HG03045 (cell line): Measurements from ENCODE around the gene C14orf119.
A peak's percentile ranks its signal among the peaks of the same experiment; 100 is the strongest.

Experiments used
- ATAC-seq: cut with Tn5 transposase; IDR thresholded peaks from one replicate; pipeline ENCODE4 v1.9.1; 2021; ENCODE audit warnings: mild to moderate bottlenecking, moderate library complexity; ENCODE audit not compliant: unreplicated experiment

C14orf119 gene

GRCh38 chr14:23060536-23061260 is 34.6 kb upstream of the C14orf119 start:
- no peak for ATAC-seq

DNA sequence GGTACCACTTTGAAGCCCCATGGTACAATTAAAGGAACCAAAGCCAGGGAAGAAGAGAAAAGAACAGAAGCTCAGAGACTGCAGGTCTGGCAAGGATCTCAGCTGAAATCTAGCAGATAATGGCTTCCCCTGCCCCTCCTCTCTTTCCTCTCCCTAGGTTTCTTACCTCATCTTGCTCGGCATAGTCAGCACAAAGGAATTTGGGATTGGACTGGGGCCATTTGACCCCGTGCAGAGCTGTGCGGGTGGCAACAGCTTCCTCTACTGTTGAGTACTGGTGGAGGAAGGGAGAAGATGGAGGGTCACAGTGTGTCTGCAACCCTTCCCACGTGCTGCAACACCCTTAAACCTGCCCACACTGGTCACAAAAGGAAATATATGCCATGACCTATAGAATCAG is 33.3 kb upstream of the C14orf119 start:
- no peak for ATAC-seq

- ATAC-seq = no peak
Measured at GRCh38 chr14:23063601-23064000, 31.7 kb upstream of the C14orf119 start.

DNA sequence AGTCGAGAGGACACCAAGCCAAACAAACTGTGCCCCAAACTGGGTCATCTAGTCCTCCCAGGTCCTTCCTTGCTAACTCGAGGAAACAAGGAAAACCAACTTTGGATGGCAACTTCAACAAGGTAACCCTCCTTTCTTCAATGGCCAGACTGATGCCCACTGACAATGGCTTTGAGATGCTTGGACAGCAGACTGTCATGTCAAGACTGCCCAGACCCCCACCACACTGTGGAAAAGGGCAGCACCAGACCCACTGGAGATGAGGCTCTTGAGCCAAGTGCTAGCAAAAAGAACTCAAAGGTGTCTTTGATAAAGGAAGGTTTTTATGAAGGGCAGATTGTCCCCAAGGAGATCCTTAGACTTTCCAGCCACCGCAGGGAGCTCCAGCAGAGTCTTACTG is 28.9 kb upstream of the C14orf119 start:
- ATAC-seq = no peak

DNA sequence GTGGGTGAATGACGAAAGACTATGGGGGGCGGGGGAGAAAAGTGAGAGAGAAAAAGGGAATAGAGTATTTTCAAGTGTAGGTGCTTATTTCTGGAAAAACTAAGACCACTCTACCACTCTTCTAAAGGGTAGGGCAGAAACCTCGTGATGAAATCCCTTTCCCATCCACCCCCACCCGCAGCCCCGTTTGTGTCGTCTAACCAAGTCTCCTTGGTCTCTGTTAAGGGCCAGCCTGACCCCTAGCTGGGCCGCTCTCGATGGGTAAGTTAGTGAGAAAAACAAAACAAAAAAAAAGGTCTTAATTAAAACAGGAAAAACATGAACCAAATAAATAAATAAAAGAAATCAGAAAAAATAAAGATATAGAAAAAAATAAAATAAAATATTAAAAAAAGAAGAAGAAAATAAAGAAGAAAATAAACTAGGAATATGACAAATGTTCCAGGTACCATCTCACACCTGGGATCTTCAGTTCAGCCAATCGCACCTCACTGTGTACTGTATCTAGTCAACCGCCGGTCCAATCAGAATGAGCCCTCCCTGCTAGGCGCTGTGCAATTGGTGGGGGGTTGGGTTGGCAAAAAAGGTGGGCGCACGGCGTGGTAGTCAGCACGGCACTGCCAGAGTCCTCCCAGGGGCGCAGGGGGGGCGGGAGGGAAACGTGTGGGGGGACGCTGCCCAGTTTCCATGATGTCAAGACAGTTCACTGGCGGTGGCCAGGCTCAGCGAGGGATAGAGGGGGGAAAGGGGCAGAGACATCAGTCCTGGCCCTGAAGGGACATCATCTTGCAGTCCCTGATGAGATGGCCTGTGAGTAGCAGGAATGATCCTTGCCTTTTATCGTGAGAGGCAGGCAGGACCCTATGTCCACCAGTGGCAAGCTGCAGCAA is 28.2 kb upstream of the C14orf119 start:
- no peak for ATAC-seq

DNA sequence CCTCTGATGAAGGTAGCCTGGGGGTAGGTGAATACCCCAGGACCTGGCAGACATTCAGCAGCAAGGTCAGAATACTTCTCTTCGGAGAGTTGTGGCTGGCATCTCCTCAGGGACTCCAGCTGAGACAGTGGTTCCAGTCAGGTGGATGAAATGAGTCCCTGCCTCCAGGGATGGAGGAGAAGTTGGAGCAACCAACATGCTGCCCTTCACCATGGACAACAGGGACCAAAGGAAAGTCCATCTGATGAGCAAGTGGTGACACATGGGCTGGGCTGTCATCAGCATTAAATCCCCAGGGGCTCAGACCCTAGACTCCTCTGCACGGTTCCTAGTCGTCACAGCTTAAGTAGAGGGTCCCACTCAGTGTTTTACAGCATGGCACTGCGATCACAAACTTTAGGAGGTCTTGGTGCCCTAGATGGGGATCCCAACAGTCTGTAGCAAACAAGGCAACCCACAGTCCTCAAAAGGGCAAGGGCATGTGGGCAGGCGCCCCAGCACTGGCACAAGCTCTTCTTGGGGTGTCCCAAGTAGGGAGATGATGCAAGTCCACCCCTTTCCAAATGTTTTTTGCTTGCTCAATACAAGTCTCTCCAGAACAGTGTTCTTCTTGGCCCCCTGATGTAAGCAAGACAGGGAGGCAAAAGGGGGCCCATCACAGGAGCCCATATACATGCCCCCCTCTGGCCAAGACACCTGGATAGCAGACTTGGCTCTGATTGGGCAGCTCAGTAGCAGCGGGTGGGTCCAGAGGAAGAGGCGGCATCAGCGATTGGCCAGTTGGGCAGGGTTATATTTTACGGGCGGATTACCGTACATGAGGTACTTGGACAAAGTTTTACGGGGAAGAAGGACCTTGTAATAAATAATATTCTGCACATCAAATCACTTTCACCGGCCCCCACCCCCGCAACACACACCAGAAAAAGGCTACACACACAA is 27.2 kb upstream of the C14orf119 start:
- no peak for ATAC-seq

- ATAC-seq = peak; percentile 63
Measured at GRCh38 chr14:23068789-23069412, 26.4 kb upstream of the C14orf119 start.

DNA sequence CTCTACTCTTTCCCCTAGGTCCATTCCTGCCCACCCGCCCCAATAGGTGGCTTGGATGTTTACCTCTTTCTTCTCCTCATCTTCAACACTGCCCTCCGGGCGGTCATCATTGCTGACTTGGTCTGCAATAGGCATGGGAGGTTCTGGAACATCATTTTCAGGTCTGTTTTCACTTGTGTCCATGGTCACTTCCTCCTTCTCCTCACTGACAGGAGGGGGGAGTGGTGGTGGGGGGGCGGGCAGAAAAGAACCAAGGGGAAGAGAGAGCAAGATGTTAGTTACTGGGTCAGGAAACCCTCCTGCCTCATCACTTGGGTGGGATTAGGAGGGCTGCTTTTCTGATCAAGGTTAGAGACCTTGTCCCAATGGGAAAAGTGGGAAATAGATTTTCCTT is 25.9 kb upstream of the C14orf119 start:
- ATAC-seq = no peak

- ATAC-seq = no peak
Measured at GRCh38 chr14:23070262-23071129, 24.8 kb upstream of the C14orf119 start.

GRCh38 chr14:23071244-23071920 is 23.9 kb upstream of the C14orf119 start:
- peak; percentile 87 for ATAC-seq

- ATAC-seq = no peak
Measured at GRCh38 chr14:23071921-23072539, 23.3 kb upstream of the C14orf119 start.

GRCh38 chr14:23074906-23075305 is 20.4 kb upstream of the C14orf119 start:
- no peak for ATAC-seq

- ATAC-seq = no peak
Measured at GRCh38 chr14:23076785-23077408, 18.4 kb upstream of the C14orf119 start.

- no peak for ATAC-seq
Measured at GRCh38 chr14:23077962-23078361, 17.3 kb upstream of the C14orf119 start.

GRCh38 chr14:23078692-23079116 is 16.6 kb upstream of the C14orf119 start:
- ATAC-seq = no peak

DNA sequence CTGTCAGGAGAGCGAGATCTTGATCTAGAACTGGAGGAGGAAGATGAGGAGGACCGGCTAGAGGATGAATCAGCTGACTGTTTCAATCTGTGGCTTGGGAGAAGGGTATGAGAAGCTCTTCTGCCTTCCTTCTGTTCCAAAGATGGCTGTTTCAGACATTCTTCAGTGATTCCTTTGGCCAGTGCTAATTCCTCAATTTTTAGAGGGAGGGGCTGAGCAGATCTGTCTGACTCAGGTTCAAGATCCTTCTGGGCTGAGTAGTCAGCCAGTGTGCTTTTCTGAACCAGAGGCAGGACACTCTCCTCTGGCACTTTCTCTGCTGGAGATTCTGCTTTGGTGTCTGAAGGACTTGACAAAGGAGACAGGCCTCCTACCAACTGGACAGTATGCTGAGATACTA is 15.6 kb upstream of the C14orf119 start:
- no peak for ATAC-seq

- ATAC-seq = no peak
Measured at GRCh38 chr14:23080474-23080873, 14.8 kb upstream of the C14orf119 start.

- ATAC-seq = no peak
Measured at GRCh38 chr14:23085458-23085857, 9.8 kb upstream of the C14orf119 start.
